Brain microvascular endothelial cell (primary cell): ENCODE results near the gene SOBP.

Experiments used
- DNase-seq: peaks from one replicate; pipeline ENCODE4 v3.0.0-alpha.2; 2020
- H3K27ac ChIP-seq: fragments of 250-450 bp; sonication (Bioruptor Pico); 2 replicates; pipeline ENCODE4 v1.5.1; 2020; ENCODE audit warnings: mild to moderate bottlenecking, moderate library complexity
- H3K27me3 ChIP-seq: fragments of 250-450 bp; sonication (Bioruptor Pico); replicated peaks from 2 replicates; pipeline ENCODE4 v1.5.1; 2020; ENCODE audit warnings: mild to moderate bottlenecking
- H3K36me3 ChIP-seq: fragments of 250-450 bp; sonication (Bioruptor Pico); replicated peaks from 2 replicates; pipeline ENCODE4 v1.5.1; 2020; ENCODE audit warnings: mild to moderate bottlenecking
- H3K4me3 ChIP-seq: 2 replicates; pipeline ENCODE4 v1.5.1; 2011; ENCODE audit warnings: low read depth, mild to moderate bottlenecking, control low read depth, low read length, moderate library complexity
- in situ Hi-C: cut with HindIII; loops from 2 replicates; pipeline ENCODE4 v1.10.0; 2017; ENCODE audit warnings: low sequenced_read_pairs, low pct_ligation_motif_present
- TF ChIP-seq, protein P1 (sequence below): IDR thresholded peaks from 2 replicates; pipeline ENCODE4 v1.5.1; 2011; ENCODE audit warnings: low read depth, mild to moderate bottlenecking, moderate library complexity, low read length, control low read depth, inconsistent platforms; ENCODE audit errors: missing control alignments

SOBP gene

GRCh38 chr6:107626645-107627044, 136.7 kb downstream of the SOBP start:
- Histone ChIP-seq H3K4me3 (no peak overlapping the region), H3K27ac (no peak overlapping the region), H3K36me3 (no peaks in the 10 kb centered on the region), H3K27me3 (no peaks in the 10 kb centered on the region)
- in situ Hi-C loops = no loop called here
- no peak for DNase-seq
- TF ChIP-seq, protein P1, sequence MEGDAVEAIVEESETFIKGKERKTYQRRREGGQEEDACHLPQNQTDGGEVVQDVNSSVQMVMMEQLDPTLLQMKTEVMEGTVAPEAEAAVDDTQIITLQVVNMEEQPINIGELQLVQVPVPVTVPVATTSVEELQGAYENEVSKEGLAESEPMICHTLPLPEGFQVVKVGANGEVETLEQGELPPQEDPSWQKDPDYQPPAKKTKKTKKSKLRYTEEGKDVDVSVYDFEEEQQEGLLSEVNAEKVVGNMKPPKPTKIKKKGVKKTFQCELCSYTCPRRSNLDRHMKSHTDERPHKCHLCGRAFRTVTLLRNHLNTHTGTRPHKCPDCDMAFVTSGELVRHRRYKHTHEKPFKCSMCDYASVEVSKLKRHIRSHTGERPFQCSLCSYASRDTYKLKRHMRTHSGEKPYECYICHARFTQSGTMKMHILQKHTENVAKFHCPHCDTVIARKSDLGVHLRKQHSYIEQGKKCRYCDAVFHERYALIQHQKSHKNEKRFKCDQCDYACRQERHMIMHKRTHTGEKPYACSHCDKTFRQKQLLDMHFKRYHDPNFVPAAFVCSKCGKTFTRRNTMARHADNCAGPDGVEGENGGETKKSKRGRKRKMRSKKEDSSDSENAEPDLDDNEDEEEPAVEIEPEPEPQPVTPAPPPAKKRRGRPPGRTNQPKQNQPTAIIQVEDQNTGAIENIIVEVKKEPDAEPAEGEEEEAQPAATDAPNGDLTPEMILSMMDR = no peak

GRCh38 chr6:107627969-107628368, 138.1 kb downstream of the SOBP start:
- TF ChIP-seq, protein P1 = no peak
- no peak overlapping the region for H3K4me3 ChIP-seq
- no peaks in the 10 kb centered on the region for H3K27me3 ChIP-seq
- in situ Hi-C loops = no loop called here
- no peaks in the 10 kb centered on the region for H3K36me3 ChIP-seq
- H3K27ac ChIP-seq = no peak overlapping the region
- DNase-seq = no peak

DNA sequence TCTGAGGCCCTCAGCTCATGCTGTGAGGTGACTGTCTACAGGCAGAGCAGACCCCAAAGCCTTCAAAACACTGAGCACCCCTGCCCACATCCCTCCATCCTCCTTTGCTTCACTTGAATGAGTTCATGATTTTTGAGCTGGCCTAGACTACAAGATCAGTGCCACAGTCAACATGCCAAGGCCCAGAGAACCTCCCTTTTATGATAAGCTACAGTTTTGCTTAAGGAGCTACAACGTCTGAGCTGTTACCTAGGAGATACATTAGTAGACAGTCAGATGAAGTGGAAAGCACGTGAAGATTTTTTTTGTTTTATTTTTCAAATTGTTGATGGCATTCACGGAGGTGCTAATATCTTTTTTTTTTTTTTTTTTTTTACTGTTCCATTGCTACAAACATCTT, 139.0 kb downstream of the SOBP start:
- H3K36me3 ChIP-seq = no peaks in the 10 kb centered on the region
- H3K27me3 ChIP-seq = no peaks in the 10 kb centered on the region
- H3K27ac ChIP-seq = no peak overlapping the region
- DNase-seq = no peak
- TF ChIP-seq, protein P1 = no peak
- in situ Hi-C loops = no loop called here
- no peak overlapping the region for H3K4me3 ChIP-seq

DNA sequence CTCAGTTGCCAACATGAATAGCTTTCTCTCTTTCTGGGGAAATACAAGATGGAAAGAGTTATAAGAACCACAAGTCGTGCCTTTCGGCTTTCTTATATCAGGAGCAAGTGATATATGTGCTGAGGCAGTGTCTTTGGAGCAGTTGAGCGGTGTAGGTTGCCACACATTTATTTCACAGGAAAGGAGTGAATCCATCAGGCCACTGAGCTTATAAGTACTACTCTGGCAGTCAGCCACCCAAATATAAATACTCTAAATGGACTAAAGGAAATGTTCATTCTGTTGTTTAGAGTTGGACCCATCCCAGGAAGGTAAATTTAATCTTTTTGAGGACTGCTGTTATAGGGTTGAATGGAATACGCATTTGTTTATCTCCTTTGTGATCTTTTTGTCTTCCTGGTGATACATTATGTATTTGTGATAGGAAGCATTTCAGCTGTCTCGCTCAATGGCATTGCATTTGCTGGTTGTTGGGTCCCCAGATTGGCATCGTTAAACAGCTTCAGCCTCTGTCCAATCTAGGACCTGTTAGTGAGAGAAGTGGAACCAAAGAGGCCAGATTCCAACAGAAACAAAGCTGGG, 139.7 kb downstream of the SOBP start:
- no peak overlapping the region for H3K27ac ChIP-seq
- no peaks in the 10 kb centered on the region for H3K36me3 ChIP-seq
- in situ Hi-C loops = no loop called here
- no peaks in the 10 kb centered on the region for H3K27me3 ChIP-seq
- H3K4me3 ChIP-seq = no peak overlapping the region
- DNase-seq = no peak
- TF ChIP-seq, protein P1 = no peak

GRCh38 chr6:107630348-107630977, 140.5 kb downstream of the SOBP start:
- Histone ChIP-seq H3K36me3 (no peaks in the 10 kb centered on the region), H3K4me3 (no peak overlapping the region), H3K27me3 (peaks cover 3% of the 10 kb centered on the region), H3K27ac (no peak overlapping the region)
- no peak for DNase-seq
- TF ChIP-seq, protein P1 = no peak
- in situ Hi-C loops = no loop called here
